ENCODE data around the gene ATG9B. TPM values are rescaled to one million over a fixed set of nuclear protein-coding genes. Genes with fewer than 3 reads are reported as not detected.

Gene ATG9B
- total and polyA plus RNA-seq, 5 donors = 0.18 to 0.43 (median 0.23) TPM; not detected in 2

- Histone ChIP-seq H3K4me1 (ENCODE audit: control insufficient read depth, insufficient read depth, low read length) (no peaks in the 10 kb centered on the region), H3K27ac (ENCODE audit: low read length) (no peak overlapping the region), H3K4me3 (ENCODE audit: low read length) (no peak overlapping the region), H3K9me3 (ENCODE audit: control insufficient read depth, low read length) (no peaks in the 10 kb centered on the region), H3K27me3 (ENCODE audit: control insufficient read depth, insufficient read depth) (no peaks in the 10 kb centered on the region)
- intact Hi-C loops (cut with DNase I) = loop anchor here in 1 of 4 donors (10.0 kb wide), 1 partner anchor 224 kb away; no protein-coding TSS in a partner anchor
- 91% methylated on average over 20 of the region's 20 CpGs for WGBS
- ATAC-seq (no peak), DNase-seq (peak in 2 of 3 donors; percentile 44 to 52)
Observed at GRCh38 chr7:150998341-150998740, 26.0 kb downstream of the ATG9B start.

GRCh38 chr7:150997817-150998216 lies 26.5 kb downstream of the ATG9B start:
- intact Hi-C loops (cut with DNase I) = loop anchor here in 1 of 4 donors (10.0 kb wide), 1 partner anchor 223 kb away; no protein-coding TSS in a partner anchor
- 93% methylated on average over 5 of the region's 5 CpGs for WGBS
- no peak overlapping the region for H3K4me3 ChIP-seq (ENCODE audit: low read length)
- H3K4me1 ChIP-seq (ENCODE audit: control insufficient read depth, insufficient read depth, low read length) = no peaks in the 10 kb centered on the region
- no peaks in the 10 kb centered on the region for H3K9me3 ChIP-seq (ENCODE audit: control insufficient read depth, low read length)
- no peaks in the 10 kb centered on the region for H3K27me3 ChIP-seq (ENCODE audit: control insufficient read depth, insufficient read depth)
- H3K27ac ChIP-seq (ENCODE audit: low read length) = no peak overlapping the region
- no peak for ATAC-seq
- peak in 1 of 3 donors; percentile 21 for DNase-seq

- no peaks in the 10 kb centered on the region for H3K4me1 ChIP-seq (ENCODE audit: control insufficient read depth, insufficient read depth, low read length)
- no peak overlapping the region for H3K4me3 ChIP-seq (ENCODE audit: low read length)
- ATAC-seq = no peak
- H3K9me3 ChIP-seq (ENCODE audit: control insufficient read depth, low read length) = no peaks in the 10 kb centered on the region
- WGBS = 70% methylated on average over 8 of the region's 8 CpGs
- H3K27me3 ChIP-seq (ENCODE audit: control insufficient read depth, insufficient read depth) = no peaks in the 10 kb centered on the region
- intact Hi-C loops (cut with DNase I) = loop anchor here in 1 of 4 donors (10.0 kb wide), 1 partner anchor 222 kb away; no protein-coding TSS in a partner anchor
- DNase-seq = peak in 2 of 3 donors; percentile 28 to 54
- H3K27ac ChIP-seq (ENCODE audit: low read length) = no peak overlapping the region
Observed at GRCh38 chr7:150997075-150997511, 27.2 kb downstream of the ATG9B start.

GRCh38 chr7:150996376-150997074 lies 27.8 kb downstream of the ATG9B start:
- H3K27me3 ChIP-seq (ENCODE audit: control insufficient read depth, insufficient read depth) = no peaks in the 10 kb centered on the region
- H3K9me3 ChIP-seq (ENCODE audit: control insufficient read depth, low read length) = no peaks in the 10 kb centered on the region
- ATAC-seq = no peak
- intact Hi-C loops (cut with DNase I) = loop anchor here in 1 of 4 donors (10.0 kb wide), 1 partner anchor 222 kb away; no protein-coding TSS in a partner anchor
- H3K4me3 ChIP-seq (ENCODE audit: low read length) = no peak overlapping the region
- no peaks in the 10 kb centered on the region for H3K4me1 ChIP-seq (ENCODE audit: control insufficient read depth, insufficient read depth, low read length)
- peak; percentile 30 to 70 (median 62) for DNase-seq
- H3K27ac ChIP-seq (ENCODE audit: low read length) = no peak overlapping the region
- WGBS = 38% methylated on average over 31 of the region's 31 CpGs

- Histone ChIP-seq H3K27ac (ENCODE audit: low read length) (no peak overlapping the region), H3K4me1 (ENCODE audit: control insufficient read depth, insufficient read depth, low read length) (no peaks in the 10 kb centered on the region)
- WGBS = 33% methylated on average over 19 of the region's 19 CpGs
Observed at GRCh38 chr7:150994838-150995510, 29.3 kb downstream of the ATG9B start.

GRCh38 chr7:150994141-150994837 lies 30.0 kb downstream of the ATG9B start:
- H3K4me1 ChIP-seq (ENCODE audit: control insufficient read depth, insufficient read depth, low read length) = no peaks in the 10 kb centered on the region
- H3K27me3 ChIP-seq (ENCODE audit: control insufficient read depth, insufficient read depth) = no peaks in the 10 kb centered on the region
- H3K9me3 ChIP-seq (ENCODE audit: control insufficient read depth, low read length) = no peaks in the 10 kb centered on the region
- peak; percentile 57 to 85 for ATAC-seq
- intact Hi-C loops (cut with DNase I) = loop anchor here in 1 of 4 donors (10.0 kb wide), 1 partner anchor 219 kb away; no protein-coding TSS in a partner anchor
- H3K27ac ChIP-seq (ENCODE audit: low read length) = peak overlapping the region; percentile 74
- H3K4me3 ChIP-seq (ENCODE audit: low read length) = peak overlapping the region; percentile 43
- DNase-seq = peak; percentile 71 to 91 (median 90)
- WGBS = 17% methylated on average over 15 of the region's 15 CpGs

More at GRCh38 chr7:150994838-150995510, 29.3 kb downstream of the ATG9B start:
- ATAC-seq = no peak
- peak in 2 of 3 donors; percentile 41 to 55 for DNase-seq
- intact Hi-C loops (cut with DNase I) = loop anchor here in 1 of 4 donors (10.0 kb wide), 1 partner anchor 220 kb away; no protein-coding TSS in a partner anchor
- peak overlapping the region; percentile 29 for H3K4me3 ChIP-seq (ENCODE audit: low read length)
- H3K9me3 ChIP-seq (ENCODE audit: control insufficient read depth, low read length) = no peaks in the 10 kb centered on the region
- H3K27me3 ChIP-seq (ENCODE audit: control insufficient read depth, insufficient read depth) = no peaks in the 10 kb centered on the region

GRCh38 chr7:150993511-150993910 lies 30.8 kb downstream of the ATG9B start:
- peak overlapping the region; percentile 71 for H3K27ac ChIP-seq (ENCODE audit: low read length)
- 67% methylated on average over 14 of the region's 14 CpGs for WGBS

GRCh38 chr7:150992833-150993302 lies 31.4 kb downstream of the ATG9B start:
- ATAC-seq = peak; percentile 49 to 67
- intact Hi-C loops (cut with DNase I) = loop anchor here in 1 of 4 donors (10.0 kb wide), 1 partner anchor 218 kb away; no protein-coding TSS in a partner anchor
- Histone ChIP-seq H3K27me3 (ENCODE audit: control insufficient read depth, insufficient read depth) (no peaks in the 10 kb centered on the region), H3K9me3 (ENCODE audit: control insufficient read depth, low read length) (no peaks in the 10 kb centered on the region), H3K4me3 (ENCODE audit: low read length) (no peak overlapping the region), H3K4me1 (ENCODE audit: control insufficient read depth, insufficient read depth, low read length) (no peaks in the 10 kb centered on the region), H3K27ac (ENCODE audit: low read length) (peak overlapping the region; percentile 71)
- WGBS = 37% methylated on average over 5 of the region's 5 CpGs
- DNase-seq = peak; percentile 83 to 85 (median 83)

More at GRCh38 chr7:150993511-150993910, 30.8 kb downstream of the ATG9B start:
- DNase-seq (peak; percentile 89 to 91 (median 91)), ATAC-seq (peak; percentile 70 to 77)
- no peaks in the 10 kb centered on the region for H3K9me3 ChIP-seq (ENCODE audit: control insufficient read depth, low read length)
- no peaks in the 10 kb centered on the region for H3K4me1 ChIP-seq (ENCODE audit: control insufficient read depth, insufficient read depth, low read length)
- peak overlapping the region; percentile 43 for H3K4me3 ChIP-seq (ENCODE audit: low read length)
- intact Hi-C loops (cut with DNase I) = loop anchor here in 1 of 4 donors (10.0 kb wide), 1 partner anchor 219 kb away; no protein-coding TSS in a partner anchor
- no peaks in the 10 kb centered on the region for H3K27me3 ChIP-seq (ENCODE audit: control insufficient read depth, insufficient read depth)

- Histone ChIP-seq H3K27ac (ENCODE audit: low read length) (no peak overlapping the region), H3K9me3 (ENCODE audit: control insufficient read depth, low read length) (no peaks in the 10 kb centered on the region), H3K4me3 (ENCODE audit: low read length) (no peak overlapping the region), H3K4me1 (ENCODE audit: control insufficient read depth, insufficient read depth, low read length) (no peaks in the 10 kb centered on the region), H3K27me3 (ENCODE audit: control insufficient read depth, insufficient read depth) (no peaks in the 10 kb centered on the region)
- 72% methylated on average over 6 of the region's 6 CpGs for WGBS
- DNase-seq (peak in 2 of 3 donors; percentile 30 to 56), ATAC-seq (peak in 1 of 2 donors; percentile 0)
- intact Hi-C loops (cut with DNase I) = loop anchor here in 1 of 4 donors (10.0 kb wide), 1 partner anchor 217 kb away; no protein-coding TSS in a partner anchor
Observed at GRCh38 chr7:150992051-150992640, 32.1 kb downstream of the ATG9B start.

Data from right cardiac atrium (tissue), 5 donors.